ENCODE measurements around the gene ACSM6.
"Not testable (repeated sequence)": the region's sequence is repeated elsewhere in the genome, so short reads cannot be mapped to it uniquely, and the experiment has no call there.

Gene ACSM6

GRCh38 chr10:95233377-95234034, 39.5 kb downstream of the ACSM6 start:
- no peak for DNase-seq (ENCODE audit: low spot score)
- no peak for TF ChIP-seq CTCF (IDR thresholded peaks at IDR 0.05; ENCODE audit: extremely low read depth, missing control alignments)

- no peak for DNase-seq (ENCODE audit: low spot score)
- TF ChIP-seq CTCF (IDR thresholded peaks at IDR 0.05; ENCODE audit: extremely low read depth, missing control alignments), result no peak
Observed at GRCh38 chr10:95234951-95235350, 40.9 kb downstream of the ACSM6 start.

DNA sequence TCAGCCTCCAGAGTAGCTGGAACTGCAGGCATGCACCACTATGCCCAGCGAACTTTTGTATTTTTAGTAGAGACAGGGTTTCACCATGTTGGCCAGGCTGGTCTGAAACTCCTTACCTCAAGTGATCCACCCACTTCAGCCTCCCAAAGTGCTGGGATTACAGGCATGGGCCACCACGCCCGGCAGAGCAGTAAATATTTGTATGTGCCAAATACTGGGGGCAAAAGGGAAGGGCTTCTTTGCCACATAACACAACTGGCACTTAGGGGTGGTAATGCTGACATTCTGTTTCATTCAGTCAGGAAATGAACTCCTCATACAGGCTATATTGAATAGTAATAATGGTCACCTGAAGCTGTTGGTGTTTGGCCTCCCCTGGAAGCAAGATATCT, 41.6 kb downstream of the ACSM6 start:
- DNase-seq (ENCODE audit: low spot score), result no peak
- TF ChIP-seq CTCF (IDR thresholded peaks at IDR 0.05; ENCODE audit: extremely low read depth, missing control alignments), result no peak

DNA sequence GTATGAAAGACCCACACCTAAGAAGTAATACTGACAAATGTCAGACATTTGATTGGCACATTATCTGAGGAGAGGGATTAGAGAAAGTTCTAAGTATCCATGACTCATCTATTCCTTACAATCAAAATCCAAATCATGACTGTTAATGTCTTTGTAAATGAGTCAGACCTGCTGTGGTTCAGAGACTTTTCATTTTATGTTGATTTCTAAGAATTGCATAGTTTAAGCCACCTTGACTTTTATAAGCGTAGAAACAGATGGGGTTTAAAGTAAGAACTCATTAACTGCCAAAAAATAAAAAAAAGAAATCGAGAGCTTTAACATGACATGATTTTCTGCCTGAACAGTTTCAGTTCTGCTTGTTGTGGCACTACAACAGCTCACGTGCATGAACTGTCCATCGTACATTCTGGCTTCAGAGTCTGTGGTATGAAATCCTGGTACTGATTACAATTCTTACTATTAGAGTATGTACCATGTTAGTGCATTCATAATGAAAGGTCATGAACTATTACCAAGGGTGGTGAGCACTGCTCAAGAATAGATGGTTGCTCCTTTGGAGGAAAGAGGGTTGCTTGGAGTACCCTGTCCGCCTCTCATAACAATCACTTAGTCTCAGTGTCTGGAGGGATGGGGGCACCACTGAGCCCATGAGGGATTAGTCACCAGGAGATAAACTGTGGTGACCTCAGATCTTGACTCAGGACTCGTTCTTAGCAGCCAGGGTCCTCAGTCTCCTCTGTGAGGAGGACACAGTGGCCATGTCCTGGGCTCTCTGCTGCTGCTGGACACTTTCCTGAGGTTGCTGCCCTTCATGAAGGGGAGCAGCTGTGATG, 42.2 kb downstream of the ACSM6 start:
- DNase-seq (ENCODE audit: low spot score), result peak; percentile 40

GRCh38 chr10:95237376-95238170, 43.5 kb downstream of the ACSM6 start:
- DNase-seq (ENCODE audit: low spot score), result no peak
- TF ChIP-seq CTCF (IDR thresholded peaks at IDR 0.05; ENCODE audit: extremely low read depth, missing control alignments), result no peak

More for the DNA sequence above, 42.2 kb downstream of the ACSM6 start:
- no peak for TF ChIP-seq CTCF (IDR thresholded peaks at IDR 0.05; ENCODE audit: extremely low read depth, missing control alignments)

- not testable (repeated sequence) for DNase-seq (ENCODE audit: low spot score)
Observed at GRCh38 chr10:95240096-95240495, 46.1 kb downstream of the ACSM6 start.

DNA sequence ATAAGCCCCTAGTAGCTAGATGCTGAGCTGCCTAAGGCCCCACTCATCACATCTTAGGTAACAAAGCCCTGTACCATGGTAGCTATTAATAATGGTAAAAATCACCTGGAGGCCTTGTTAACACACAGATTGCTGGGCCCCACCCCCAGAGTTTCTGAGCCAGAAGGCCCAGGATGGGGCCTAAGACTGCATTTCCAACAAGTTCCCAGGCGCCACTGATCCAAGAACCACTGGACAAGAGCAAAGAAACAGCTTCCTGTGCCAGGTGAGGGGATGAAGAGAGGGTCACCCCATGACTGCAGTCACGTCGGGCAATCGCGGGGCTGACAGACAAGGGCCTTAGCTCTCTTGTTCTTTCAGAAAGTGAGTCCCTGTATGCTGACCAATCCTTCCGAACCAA, 46.8 kb downstream of the ACSM6 start:
- DNase-seq (ENCODE audit: low spot score), result no peak
- no peak for TF ChIP-seq CTCF (IDR thresholded peaks at IDR 0.05; ENCODE audit: extremely low read depth, missing control alignments)
